Transverse colon (tissue), 3 donors: Measurements from ENCODE around the gene TMEM240.

Experiments
- EP300 ChIP-seq: sonication (generic); formaldehyde crosslinking; IDR thresholded peaks from one replicate; pipeline ENCODE4 v1.6.1; 2017; ENCODE audit warnings: antibody characterized with exemption, low read depth
- POLR2A ChIP-seq: fragments of 450-650 bp; IDR thresholded peaks from one replicate; pipeline ENCODE4 v1.6.1; 2016; ENCODE audit warnings: antibody characterized with exemption, mild to moderate bottlenecking, moderate library complexity
- TF ChIP-seq, protein P1 (sequence below), 5 experiments: fragments of 200-600 bp in 3 of 5; fragments of 450-650 bp in 2 of 5; sonication (generic) in 3 of 5; IDR thresholded peaks; 1 replicate in 2 of 5; 2 replicates in 3 of 5; pipeline ENCODE4 v1.5.1; 2016 to 2017; ENCODE audit warnings: antibody characterized with exemption in 5 of 5, inconsistent platforms in 3 of 5, mild to moderate bottlenecking in 2 of 5, moderate library complexity in 1 of 5

DNA sequence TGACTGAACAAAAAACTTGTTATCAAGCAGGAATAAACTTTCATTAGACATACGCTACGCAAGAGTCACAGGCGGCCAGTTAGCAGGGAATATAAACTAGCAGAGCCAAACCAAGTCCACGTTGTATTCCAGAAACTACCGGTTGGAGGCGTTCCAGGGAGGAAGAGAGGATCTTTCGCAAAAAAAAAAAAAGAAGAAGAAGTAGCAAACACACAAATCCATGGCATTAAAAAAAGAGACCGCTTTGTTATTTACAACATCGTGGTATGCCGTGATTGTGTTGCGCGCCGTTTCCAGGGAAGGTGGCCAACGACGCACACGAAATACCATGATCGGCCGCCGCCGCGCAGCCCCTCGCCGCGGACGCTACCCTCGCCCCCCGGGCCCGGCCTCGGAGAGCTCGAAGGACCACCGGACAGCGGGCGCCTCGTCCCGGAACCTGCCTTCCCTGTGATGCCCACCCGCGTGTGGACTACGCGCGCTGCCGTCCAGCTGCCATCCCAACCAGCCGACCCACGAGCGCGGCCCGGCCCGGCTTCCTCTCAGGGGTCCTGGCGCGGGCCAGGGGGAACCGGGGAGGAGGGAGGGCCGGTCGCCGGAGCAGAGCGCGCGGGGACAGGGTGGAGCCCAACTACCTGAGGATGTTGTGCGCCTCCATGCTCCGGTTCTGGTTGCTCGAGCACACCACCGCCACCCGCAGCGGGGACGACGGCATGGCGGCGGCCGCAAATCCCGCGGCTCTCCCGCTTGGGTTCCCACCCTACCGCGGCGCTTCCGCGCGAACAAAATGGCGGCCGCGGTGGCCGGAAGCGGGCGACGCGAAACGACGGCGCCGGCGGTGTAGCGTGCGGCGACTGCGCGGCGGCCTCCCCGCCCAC is 33.7 kb upstream of the TMEM240 start:
- TF ChIP-seq, protein P1, sequence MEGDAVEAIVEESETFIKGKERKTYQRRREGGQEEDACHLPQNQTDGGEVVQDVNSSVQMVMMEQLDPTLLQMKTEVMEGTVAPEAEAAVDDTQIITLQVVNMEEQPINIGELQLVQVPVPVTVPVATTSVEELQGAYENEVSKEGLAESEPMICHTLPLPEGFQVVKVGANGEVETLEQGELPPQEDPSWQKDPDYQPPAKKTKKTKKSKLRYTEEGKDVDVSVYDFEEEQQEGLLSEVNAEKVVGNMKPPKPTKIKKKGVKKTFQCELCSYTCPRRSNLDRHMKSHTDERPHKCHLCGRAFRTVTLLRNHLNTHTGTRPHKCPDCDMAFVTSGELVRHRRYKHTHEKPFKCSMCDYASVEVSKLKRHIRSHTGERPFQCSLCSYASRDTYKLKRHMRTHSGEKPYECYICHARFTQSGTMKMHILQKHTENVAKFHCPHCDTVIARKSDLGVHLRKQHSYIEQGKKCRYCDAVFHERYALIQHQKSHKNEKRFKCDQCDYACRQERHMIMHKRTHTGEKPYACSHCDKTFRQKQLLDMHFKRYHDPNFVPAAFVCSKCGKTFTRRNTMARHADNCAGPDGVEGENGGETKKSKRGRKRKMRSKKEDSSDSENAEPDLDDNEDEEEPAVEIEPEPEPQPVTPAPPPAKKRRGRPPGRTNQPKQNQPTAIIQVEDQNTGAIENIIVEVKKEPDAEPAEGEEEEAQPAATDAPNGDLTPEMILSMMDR (IDR thresholded peaks at IDR 0.05), result peak in 3 of 5 experiments; percentile 16 to 37 (median 32)
- TF ChIP-seq POLR2A, result no peak
- TF ChIP-seq EP300, result no peak
